Neural crest cell (in vitro differentiated cells): Measurements from ENCODE around the gene SLC35F6. TPM values are rescaled to one million over a fixed set of nuclear protein-coding genes. Genes with fewer than 3 reads are reported as not detected.
"Not testable (repeated sequence)": the region's sequence is repeated elsewhere in the genome, so short reads cannot be mapped to it uniquely, and the experiment has no call there.

Experiments used
- DNase-seq: peaks from one replicate; pipeline ENCODE4 v3.0.0; 2021; ENCODE audit warnings: low read depth, mixed read lengths, low spot score
- H3K27ac Mint-ChIP-seq: one replicate; pipeline ENCODE4 v1.8.0; 2021; ENCODE audit warnings: mild to moderate bottlenecking, mixed read lengths; ENCODE audit not compliant: unreplicated experiment
- H3K27me3 Mint-ChIP-seq: 2 replicates; pipeline ENCODE4 v1.8.0; 2021; ENCODE audit warnings: low read depth, mild to moderate bottlenecking, mixed read lengths
- H3K36me3 Mint-ChIP-seq: 2 replicates; pipeline ENCODE4 v1.8.0; 2021; ENCODE audit warnings: low read depth, mild to moderate bottlenecking, mixed read lengths
- H3K4me1 Mint-ChIP-seq: 2 replicates; pipeline ENCODE4 v1.8.0; 2021; ENCODE audit warnings: mixed read lengths
- H3K4me3 Mint-ChIP-seq: one replicate; pipeline ENCODE4 v1.8.0; 2021; ENCODE audit warnings: mild to moderate bottlenecking, mixed read lengths
- H3K9me3 Mint-ChIP-seq: 2 replicates; pipeline ENCODE4 v1.8.0; 2021; ENCODE audit warnings: mixed read lengths
- total RNA-seq: library from RNA; stranded (reverse); gene quantifications from 2 replicates; pipeline ENCODE4 v1.2.1, GENCODE V29; 2021
- TF ChIP-seq, protein P1 (sequence below): fragments of 200-600 bp; sonication (generic); conservative IDR thresholded peaks from 2 replicates; pipeline ENCODE4 v1.5.0; 2021; ENCODE audit warnings: antibody characterized with exemption, mild to moderate bottlenecking

SLC35F6 gene
- total RNA-seq, 1 donor from 2014 or later = 30.6 TPM

DNA sequence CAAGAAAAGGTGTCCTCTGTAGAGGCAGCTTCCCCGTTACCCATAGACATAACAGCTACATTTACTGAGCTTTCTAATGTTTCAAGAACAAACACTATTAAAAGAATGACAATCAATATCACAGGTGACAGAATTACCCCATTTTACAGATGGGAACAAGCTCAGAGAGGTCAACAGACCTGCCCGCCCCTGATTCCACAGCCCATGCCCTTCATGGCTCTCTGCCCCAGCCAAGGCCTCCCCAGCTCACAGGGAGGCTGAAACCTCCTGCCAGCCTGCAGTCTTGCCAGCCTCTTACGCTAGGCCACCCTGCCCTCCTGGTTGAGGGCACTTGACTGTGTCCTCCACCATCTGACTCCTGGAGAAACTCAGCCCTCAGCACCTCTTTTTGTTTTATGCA, 19.1 kb upstream of the SLC35F6 start:
- DNase-seq = no peak
- Mint-ChIP-seq H3K4me3 (no peak overlapping the region), H3K4me1 (peaks cover 7% of the 10 kb centered on the region), H3K27me3 (no peaks in the 10 kb centered on the region), H3K9me3 (no peaks in the 10 kb centered on the region), H3K27ac (no peak overlapping the region), H3K36me3 (no peaks in the 10 kb centered on the region)
- TF ChIP-seq, protein P1, sequence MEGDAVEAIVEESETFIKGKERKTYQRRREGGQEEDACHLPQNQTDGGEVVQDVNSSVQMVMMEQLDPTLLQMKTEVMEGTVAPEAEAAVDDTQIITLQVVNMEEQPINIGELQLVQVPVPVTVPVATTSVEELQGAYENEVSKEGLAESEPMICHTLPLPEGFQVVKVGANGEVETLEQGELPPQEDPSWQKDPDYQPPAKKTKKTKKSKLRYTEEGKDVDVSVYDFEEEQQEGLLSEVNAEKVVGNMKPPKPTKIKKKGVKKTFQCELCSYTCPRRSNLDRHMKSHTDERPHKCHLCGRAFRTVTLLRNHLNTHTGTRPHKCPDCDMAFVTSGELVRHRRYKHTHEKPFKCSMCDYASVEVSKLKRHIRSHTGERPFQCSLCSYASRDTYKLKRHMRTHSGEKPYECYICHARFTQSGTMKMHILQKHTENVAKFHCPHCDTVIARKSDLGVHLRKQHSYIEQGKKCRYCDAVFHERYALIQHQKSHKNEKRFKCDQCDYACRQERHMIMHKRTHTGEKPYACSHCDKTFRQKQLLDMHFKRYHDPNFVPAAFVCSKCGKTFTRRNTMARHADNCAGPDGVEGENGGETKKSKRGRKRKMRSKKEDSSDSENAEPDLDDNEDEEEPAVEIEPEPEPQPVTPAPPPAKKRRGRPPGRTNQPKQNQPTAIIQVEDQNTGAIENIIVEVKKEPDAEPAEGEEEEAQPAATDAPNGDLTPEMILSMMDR = no peak

GRCh38 chr2:26745609-26746327, 18.3 kb upstream of the SLC35F6 start:
- no peaks in the 10 kb centered on the region for H3K27me3 Mint-ChIP-seq
- H3K4me1 Mint-ChIP-seq = peaks cover 13% of the 10 kb centered on the region
- DNase-seq = peak; percentile 94
- H3K27ac Mint-ChIP-seq = no peak overlapping the region
- H3K4me3 Mint-ChIP-seq = no peak overlapping the region
- H3K36me3 Mint-ChIP-seq = no peaks in the 10 kb centered on the region
- H3K9me3 Mint-ChIP-seq = no peaks in the 10 kb centered on the region
- TF ChIP-seq, protein P1 = peak; percentile 96

DNA sequence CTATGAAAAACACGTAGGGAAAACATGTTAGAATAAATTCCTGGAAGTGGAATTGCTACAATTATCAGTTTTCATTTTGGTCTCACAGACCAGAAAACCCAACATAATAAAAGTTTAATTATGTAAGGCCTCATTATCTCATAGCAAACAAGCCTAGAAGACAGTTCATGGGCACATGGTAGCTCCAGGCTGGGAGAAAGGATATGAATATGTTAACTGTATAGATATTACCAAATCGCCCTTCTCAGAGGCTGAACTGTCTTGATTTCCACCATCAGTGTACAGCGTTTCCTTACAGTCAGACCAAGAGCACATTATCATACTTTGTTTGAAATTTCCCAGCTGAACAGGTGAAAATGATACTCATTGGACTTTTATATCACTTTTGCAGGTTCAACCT, 17.1 kb upstream of the SLC35F6 start:
- Mint-ChIP-seq H3K4me3 (no peak overlapping the region), H3K27me3 (no peaks in the 10 kb centered on the region), H3K4me1 (peaks cover 17% of the 10 kb centered on the region), H3K9me3 (no peaks in the 10 kb centered on the region), H3K27ac (no peak overlapping the region), H3K36me3 (peaks cover 3% of the 10 kb centered on the region)
- TF ChIP-seq, protein P1 = no peak
- DNase-seq = no peak

- H3K36me3 Mint-ChIP-seq, H3K27me3 Mint-ChIP-seq, DNase-seq, H3K9me3 Mint-ChIP-seq: not testable (repeated sequence)
- Mint-ChIP-seq H3K27ac (peak overlapping the region; percentile 63), H3K4me1 (peaks cover 26% of the 10 kb centered on the region), H3K4me3 (peak overlapping the region; percentile 28)
Observed at GRCh38 chr2:26749787-26750420, 14.2 kb upstream of the SLC35F6 start.

DNA sequence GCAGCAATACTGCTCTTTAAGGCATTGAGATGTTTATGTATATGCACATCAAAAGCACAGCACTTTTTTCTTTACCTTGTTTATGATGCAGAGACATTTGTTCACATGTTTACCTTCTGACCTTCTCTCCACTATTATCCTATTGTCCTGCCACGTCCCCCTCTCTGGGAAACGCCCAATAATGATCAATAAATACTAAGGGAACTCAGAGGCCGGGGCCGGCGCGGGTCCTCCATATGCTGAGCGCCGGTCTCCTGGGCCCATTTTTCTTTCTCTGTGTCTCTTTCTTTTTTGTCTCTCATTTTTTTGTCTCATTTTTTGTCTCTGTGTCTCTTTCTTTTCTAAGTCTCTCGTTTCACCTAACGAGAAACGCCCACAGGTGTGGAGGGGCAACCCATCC, 13.6 kb upstream of the SLC35F6 start:
- not testable (repeated sequence) for H3K27ac Mint-ChIP-seq, H3K4me3 Mint-ChIP-seq, H3K36me3 Mint-ChIP-seq, DNase-seq, H3K27me3 Mint-ChIP-seq, H3K9me3 Mint-ChIP-seq
- H3K4me1 Mint-ChIP-seq = peaks cover 26% of the 10 kb centered on the region

- no peaks in the 10 kb centered on the region for H3K9me3 Mint-ChIP-seq
- no peak overlapping the region for H3K27ac Mint-ChIP-seq
- peaks cover 36% of the 10 kb centered on the region for H3K4me1 Mint-ChIP-seq
- no peak for DNase-seq
- H3K4me3 Mint-ChIP-seq = no peak overlapping the region
- H3K36me3 Mint-ChIP-seq = peaks cover 3% of the 10 kb centered on the region
- TF ChIP-seq, protein P1 = no peak
- no peaks in the 10 kb centered on the region for H3K27me3 Mint-ChIP-seq
Observed at GRCh38 chr2:26752656-26753055, 11.4 kb upstream of the SLC35F6 start.
